Small intestine (tissue), 16 donors: ENCODE data around the gene PODNL1. TPM values are rescaled to one million over a fixed set of nuclear protein-coding genes. Genes with fewer than 3 reads are reported as not detected.

Experiments
- DNase-seq, 2 donors: peaks; one replicate each; pipeline versions ENCODE4 v3.0.0 to v3.0.0-alpha.2; 2013
- FAIRE-seq: peaks from 2 replicates; lab custom pipeline; 2012; peaks lifted over from hg19 to GRCh38; lab: Jason Lieb, UNC
- H3K27ac ChIP-seq, 3 donors: one replicate each; pipeline ENCODE4 v1.5.1; 2013; ENCODE audit warnings: low read length in 2 of 3, mild to moderate bottlenecking in 2 of 3, control low read depth in 1 of 3, inconsistent platforms in 1 of 3, low read depth in 1 of 3, moderate library complexity in 1 of 3
- H3K27me3 ChIP-seq, 3 donors: one replicate each; pipeline ENCODE4 v1.6.1; 2013; ENCODE audit warnings: low read length in 3 of 3, inconsistent platforms in 1 of 3; ENCODE audit not compliant: control insufficient read depth in 3 of 3, insufficient read depth in 3 of 3
- H3K36me3 ChIP-seq, 3 donors: one replicate each; pipeline ENCODE4 v1.6.1; 2013; ENCODE audit warnings: low read length in 3 of 3, inconsistent platforms in 1 of 3, low read depth in 1 of 3, mild to moderate bottlenecking in 1 of 3, moderate library complexity in 1 of 3; ENCODE audit not compliant: control insufficient read depth in 3 of 3, insufficient read depth in 2 of 3
- H3K4me1 ChIP-seq, 3 donors: one replicate each; pipeline ENCODE4 v1.6.1; 2013; ENCODE audit warnings: low read length in 2 of 3, inconsistent platforms in 1 of 3, low read depth in 1 of 3, mild to moderate bottlenecking in 1 of 3, moderate library complexity in 1 of 3; ENCODE audit not compliant: control insufficient read depth in 3 of 3, insufficient read depth in 2 of 3
- H3K4me3 ChIP-seq, 3 donors: one replicate each; pipeline ENCODE4 v1.5.1; 2013; ENCODE audit warnings: low read length in 3 of 3, control low read depth in 1 of 3, inconsistent platforms in 1 of 3, low read depth in 1 of 3, mild to moderate bottlenecking in 1 of 3, moderate library complexity in 1 of 3
- H3K9me3 ChIP-seq, 2 donors: one replicate each; pipeline ENCODE4 v1.6.1; 2013; ENCODE audit warnings: low read depth in 1 of 2, low read length in 1 of 2; ENCODE audit not compliant: control insufficient read depth in 2 of 2, insufficient read depth in 1 of 2
- WGBS, 3 donors: extraction: QIAGEN DNeasy Blood & Tissue Kit; methylation state at CpG; one replicate each; pipeline ENCODE4 v1.1.7; 2013; 5-methylcytosine and 5-hydroxymethylcytosine counted together
- long read RNA-seq, 10 donors: transcript quantifications; one replicate each; lab custom pipeline, GENCODE V29; 2026
- polyA plus RNA-seq, 4 donors: library from polyadenylated mRNA; stranded (reverse) in 3 of 4; unstranded in 1 of 4; fragments of 200-250 nt in 3 of 4; fragments of 120-200 nt in 1 of 4; gene quantifications; one replicate each; pipeline versions ENCODE4 v1.2.1 to v1.2.3, GENCODE V29; 2013
- donor health status: healthy with polysubstance abuse.
- donor health status: control.
- donor health status: control.
- donor health status: Bipolar disorder and iron deficiency.
- donor health status: healthy.

Gene PODNL1
- 1 to 10 TPM in 1 of 4 donors, under 1 TPM in 1, not detected in 2; 0.41 to 1.7 TPM for polyA plus RNA-seq
- long read RNA-seq, donor 1: 0 reads
- long read RNA-seq, donor 2: 0 reads
- long read RNA-seq, donor 3: 0 reads
- long read RNA-seq, donor 4, partial matches to known transcripts: 0 of 1 reads
- long read RNA-seq, donor 4, other reads (novel, unspliced or antisense): 0 of 1 reads
- long read RNA-seq, donor 5: 0 reads
- long read RNA-seq, donor 6: 0 reads
- long read RNA-seq, donor 7: 0 reads
- long read RNA-seq, donor 8: 0 reads
- long read RNA-seq, donor 9: 0 reads
- long read RNA-seq, donor 10, partial matches to known transcripts: 5 of 6 reads
- long read RNA-seq, donor 10, other reads (novel, unspliced or antisense): 0 of 6 reads

- no peak for DNase-seq
- Histone ChIP-seq H3K4me1 (no peaks in the 10 kb centered on the region), H3K9me3 (peaks cover 0 to 3% of the 10 kb centered on the region in 2 donors), H3K36me3 (no peaks in the 10 kb centered on the region), H3K27me3 (peaks cover 0 to 22% (median 0%) of the 10 kb centered on the region in 3 donors), H3K4me3 (no peak within 1 kb of the TSS), H3K27ac (no peak within 1 kb of the TSS)
- 24 to 37% (median 32%) methylated on average over 18 to 21 of the region's 21 CpGs for WGBS, 3 donors
- no peak for FAIRE-seq
These were observed at the start of gene PODNL1 for GRCh38 chr19:13938301-13939064. TSS of gene PODNL1 (minus strand) at chr19:13938417. CDS start at chr19:13938181, 236 bp downstream.

- peak overlapping the region; percentile 69 to 87 (median 77) for H3K27ac ChIP-seq
- no peak for DNase-seq
- FAIRE-seq: no peak
- peaks cover 0 to 92% (median 5%) of the 10 kb centered on the region in 3 donors for H3K36me3 ChIP-seq
- H3K4me3 ChIP-seq: no peak overlapping the region
- 64 to 87% (median 84%) methylated on average over 15 to 17 of the region's 17 CpGs for WGBS, 3 donors
- H3K4me1 ChIP-seq: peaks cover 0 to 29% (median 0%) of the 10 kb centered on the region in 3 donors
- no peaks in the 10 kb centered on the region for H3K27me3 ChIP-seq
- no peaks in the 10 kb centered on the region for H3K9me3 ChIP-seq
These were observed 49.1 kb upstream of the PODNL1 start for GRCh38 chr19:13987101-13987890.

- Histone ChIP-seq H3K27ac (peak overlapping the region; percentile 77 to 91 (median 87)), H3K4me3 (peak overlapping the region in 1 of 3 donors; percentile 15), H3K9me3 (no peaks in the 10 kb centered on the region), H3K4me1 (peaks cover 0 to 29% (median 0%) of the 10 kb centered on the region in 3 donors), H3K36me3 (peaks cover 2 to 92% (median 5%) of the 10 kb centered on the region in 3 donors), H3K27me3 (no peaks in the 10 kb centered on the region)
- no peak for FAIRE-seq
- DNase-seq: peak; percentile 69 to 78
- 37 to 77% (median 57%) methylated on average over 19 of the region's 19 CpGs for WGBS, 3 donors
These were observed 48.2 kb upstream of the PODNL1 start for GRCh38 chr19:13986348-13986904.

- Histone ChIP-seq H3K27me3 (no peaks in the 10 kb centered on the region), H3K9me3 (no peaks in the 10 kb centered on the region), H3K4me3 (peak overlapping the region in 1 of 3 donors; percentile 15), H3K27ac (peak overlapping the region; percentile 77 to 91 (median 87)), H3K36me3 (peaks cover 2 to 90% (median 3%) of the 10 kb centered on the region in 3 donors), H3K4me1 (peaks cover 0 to 29% (median 0%) of the 10 kb centered on the region in 3 donors)
- 63 to 83% (median 66%) methylated on average over 9 to 10 of the region's 10 CpGs for WGBS, 3 donors
- FAIRE-seq: no peak
- DNase-seq: peak in 1 of 2 donors; percentile 80
These were observed 47.6 kb upstream of the PODNL1 start for GRCh38 chr19:13985771-13986347.

GRCh38 chr19:13984875-13985741 lies 46.9 kb upstream of the PODNL1 start:
- H3K27me3 ChIP-seq: no peaks in the 10 kb centered on the region
- H3K36me3 ChIP-seq: peaks cover 2 to 92% (median 2%) of the 10 kb centered on the region in 3 donors
- DNase-seq (no peak), FAIRE-seq (no peak)
- no peaks in the 10 kb centered on the region for H3K9me3 ChIP-seq
- H3K4me3 ChIP-seq: no peak overlapping the region
- WGBS, 3 donors: 85 to 89% (median 88%) methylated on average over 25 of the region's 25 CpGs
- peak overlapping the region; percentile 77 to 91 (median 87) for H3K27ac ChIP-seq
- peaks cover 0 to 29% (median 0%) of the 10 kb centered on the region in 3 donors for H3K4me1 ChIP-seq

GRCh38 chr19:13984186-13984585 lies 46.0 kb upstream of the PODNL1 start:
- Histone ChIP-seq H3K27me3 (no peaks in the 10 kb centered on the region), H3K36me3 (peaks cover 2 to 88% (median 2%) of the 10 kb centered on the region in 3 donors), H3K4me3 (no peak overlapping the region), H3K4me1 (peaks cover 0 to 36% (median 0%) of the 10 kb centered on the region in 3 donors), H3K27ac (no peak overlapping the region), H3K9me3 (no peaks in the 10 kb centered on the region)
- no peak for FAIRE-seq
- no peak for DNase-seq
- 77 to 86% (median 80%) methylated on average over 15 of the region's 15 CpGs for WGBS, 3 donors
